MCF 10A (cell line): ENCODE data around the gene MLLT1. TPM values are rescaled to one million over a fixed set of nuclear protein-coding genes. Genes with fewer than 3 reads are reported as not detected.
"Not testable (repeated sequence)": the region's sequence is repeated elsewhere in the genome, so short reads cannot be mapped to it uniquely, and the experiment has no call there.

Experiments used
- BruUV-seq: library from RNA; stranded (reverse); fragments of 400-500 nt; replicated peaks from 2 replicates; lab custom pipeline; 2021; lab: Mats Ljungman, UMichigan
- CTCF ChIA-PET: fragments of 300-600 bp; sonication (Branson Sonifier 250); formaldehyde crosslinking; extraction: SDS; loops from one replicate; lab custom pipeline; 2021; ENCODE audit warnings: antibody characterized with exemption, inconsistent platforms; lab: Yijun Ruan, JAX
- POLR2A ChIA-PET: fragments of 300-600, 350-650 bp; sonication (Branson Sonifier 250); formaldehyde crosslinking; extraction: SDS; loops from one replicate; lab custom pipeline; 2020; ENCODE audit warnings: antibody characterized with exemption, inconsistent platforms; lab: Yijun Ruan, JAX
- DNase-seq: peaks from one replicate; pipeline ENCODE4 v3.0.0-alpha.2; 2018; ENCODE audit not compliant: unreplicated experiment
- H3K27ac Mint-ChIP-seq: one replicate; pipeline ENCODE4 v1.8.0; 2022; ENCODE audit warnings: mild to moderate bottlenecking, low read depth, mixed read lengths; ENCODE audit not compliant: unreplicated experiment
- H3K27me3 Mint-ChIP-seq: one replicate; pipeline ENCODE4 v1.8.0; 2022; ENCODE audit warnings: mixed read lengths; ENCODE audit not compliant: insufficient read depth, unreplicated experiment
- H3K36me3 Mint-ChIP-seq: one replicate; pipeline ENCODE4 v1.8.0; 2022; ENCODE audit warnings: mild to moderate bottlenecking, moderate library complexity, mixed read lengths; ENCODE audit not compliant: insufficient read depth, unreplicated experiment
- H3K4me1 Mint-ChIP-seq: one replicate; pipeline ENCODE4 v1.8.0; 2022; ENCODE audit warnings: mixed read lengths; ENCODE audit not compliant: insufficient read depth, unreplicated experiment
- H3K4me3 Mint-ChIP-seq: one replicate; pipeline ENCODE4 v1.8.0; 2022; ENCODE audit warnings: mild to moderate bottlenecking, moderate library complexity, mixed read lengths; ENCODE audit not compliant: unreplicated experiment
- H3K9me3 Mint-ChIP-seq: one replicate; pipeline ENCODE4 v1.8.0; 2022; ENCODE audit warnings: mixed read lengths; ENCODE audit not compliant: unreplicated experiment
- intact Hi-C: fragments of 100-400 bp; cut with micrococcal nuclease; formaldehyde crosslinking; loops from 2 replicates; pipeline ENCODE4 v1.14.1; 2022
- total RNA-seq: library from RNA; stranded (reverse); gene quantifications from 2 replicates; pipeline ENCODE4 v1.2.3, GENCODE V29; 2022
- TF ChIP-seq, protein P1 (sequence below): fragments of 200-600 bp; IDR thresholded peaks from one replicate; pipeline ENCODE4 v1.8.0; 2022; ENCODE audit warnings: antibody characterized with exemption, mild to moderate bottlenecking; ENCODE audit not compliant: unreplicated experiment

MLLT1 gene
- total RNA-seq, 1 experiment from 2014 or later: 59.0 TPM

DNA sequence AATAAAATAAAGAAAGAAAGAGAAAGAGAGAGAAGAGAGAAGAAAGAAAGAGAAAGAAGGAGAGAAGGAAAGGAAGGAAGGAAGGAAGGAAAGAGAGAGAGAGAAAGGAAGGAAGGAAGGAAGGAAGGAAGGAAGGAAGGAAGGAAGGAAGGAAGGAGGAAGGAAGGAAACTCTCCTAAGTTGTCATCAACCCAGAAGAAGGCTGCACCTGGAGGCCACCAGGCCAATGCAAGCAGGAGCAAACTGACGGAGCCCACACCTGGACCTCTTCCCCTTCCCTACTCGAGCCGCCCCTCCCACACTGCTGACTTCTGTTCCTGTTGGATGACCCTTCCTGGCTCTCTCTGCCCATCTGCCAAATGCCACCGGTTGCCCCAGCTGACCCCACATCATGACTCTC lies 45.0 kb upstream of the MLLT1 start:
- Mint-ChIP-seq H3K9me3 (no peaks in the 10 kb centered on the region), H3K36me3 (no peaks in the 10 kb centered on the region), H3K27me3 (peaks cover 61% of the 10 kb centered on the region), H3K27ac (no peak overlapping the region), H3K4me3 (no peak overlapping the region), H3K4me1 (no peaks in the 10 kb centered on the region)
- CTCF ChIA-PET: interaction anchor here (0.8 kb wide), 1 partner anchor 484 kb away, joined by 3 read pairs; no protein-coding TSS in a partner anchor
- TF ChIP-seq, protein P1, sequence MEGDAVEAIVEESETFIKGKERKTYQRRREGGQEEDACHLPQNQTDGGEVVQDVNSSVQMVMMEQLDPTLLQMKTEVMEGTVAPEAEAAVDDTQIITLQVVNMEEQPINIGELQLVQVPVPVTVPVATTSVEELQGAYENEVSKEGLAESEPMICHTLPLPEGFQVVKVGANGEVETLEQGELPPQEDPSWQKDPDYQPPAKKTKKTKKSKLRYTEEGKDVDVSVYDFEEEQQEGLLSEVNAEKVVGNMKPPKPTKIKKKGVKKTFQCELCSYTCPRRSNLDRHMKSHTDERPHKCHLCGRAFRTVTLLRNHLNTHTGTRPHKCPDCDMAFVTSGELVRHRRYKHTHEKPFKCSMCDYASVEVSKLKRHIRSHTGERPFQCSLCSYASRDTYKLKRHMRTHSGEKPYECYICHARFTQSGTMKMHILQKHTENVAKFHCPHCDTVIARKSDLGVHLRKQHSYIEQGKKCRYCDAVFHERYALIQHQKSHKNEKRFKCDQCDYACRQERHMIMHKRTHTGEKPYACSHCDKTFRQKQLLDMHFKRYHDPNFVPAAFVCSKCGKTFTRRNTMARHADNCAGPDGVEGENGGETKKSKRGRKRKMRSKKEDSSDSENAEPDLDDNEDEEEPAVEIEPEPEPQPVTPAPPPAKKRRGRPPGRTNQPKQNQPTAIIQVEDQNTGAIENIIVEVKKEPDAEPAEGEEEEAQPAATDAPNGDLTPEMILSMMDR: no peak
- no TSS peak for BruUV-seq
- intact Hi-C loops: no loop called here
- POLR2A ChIA-PET: no interaction called here
- no peak for DNase-seq

DNA sequence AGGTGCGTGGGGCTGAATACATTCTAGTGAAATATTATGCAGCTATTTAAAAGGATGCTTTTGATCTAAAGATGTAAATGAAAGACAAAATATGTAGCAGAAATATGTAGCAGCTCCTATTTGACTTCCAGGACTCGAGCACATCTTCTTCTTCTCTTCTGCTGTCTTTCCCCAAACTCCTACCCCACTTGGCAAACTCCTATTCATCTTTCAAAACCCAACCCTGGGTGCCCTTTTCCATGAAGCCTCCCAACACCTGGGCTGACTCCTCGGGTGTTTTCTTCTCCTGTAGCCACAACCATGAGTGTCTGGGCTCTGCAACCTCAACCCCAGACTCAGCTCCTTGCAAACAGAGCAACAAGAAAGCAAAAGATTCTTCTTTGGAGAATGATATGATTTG lies 42.5 kb upstream of the MLLT1 start:
- DNase-seq: no peak
- TF ChIP-seq, protein P1: no peak
- H3K4me3 Mint-ChIP-seq: no peak overlapping the region
- ChIA-PET CTCF (interaction anchor here (0.6 kb wide), 1 partner anchor 185 kb away, joined by 3 read pairs; no protein-coding TSS in a partner anchor), POLR2A (no interaction called here)
- H3K36me3 Mint-ChIP-seq: no peaks in the 10 kb centered on the region
- BruUV-seq: no TSS peak
- H3K27ac Mint-ChIP-seq: no peak overlapping the region
- H3K4me1 Mint-ChIP-seq: no peaks in the 10 kb centered on the region
- H3K27me3 Mint-ChIP-seq: peaks cover 60% of the 10 kb centered on the region
- no peaks in the 10 kb centered on the region for H3K9me3 Mint-ChIP-seq
- intact Hi-C loops: no loop called here

DNA sequence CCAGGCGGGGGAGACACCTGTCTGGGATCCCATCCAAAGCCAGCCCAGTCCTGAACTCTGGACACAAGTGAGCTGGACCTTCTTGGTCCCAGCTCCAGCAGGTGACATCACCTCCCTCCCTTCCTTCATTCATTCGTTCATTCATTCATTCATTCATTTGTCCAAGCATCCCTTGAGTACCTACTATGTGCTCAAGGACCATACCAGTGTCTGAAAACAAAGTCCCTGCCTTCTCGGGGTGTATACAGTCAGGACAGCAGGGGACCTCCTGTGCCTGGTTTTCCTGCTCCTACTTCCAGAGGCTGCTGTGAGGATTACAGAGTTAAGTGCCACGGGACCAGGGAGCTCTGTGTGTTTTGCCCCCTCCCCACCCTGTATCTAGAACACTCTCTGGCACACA lies 39.6 kb upstream of the MLLT1 start:
- Mint-ChIP-seq H3K27ac (no peak overlapping the region), H3K4me1 (no peaks in the 10 kb centered on the region), H3K36me3 (no peaks in the 10 kb centered on the region), H3K27me3 (peaks cover 32% of the 10 kb centered on the region), H3K4me3 (no peak overlapping the region), H3K9me3 (no peaks in the 10 kb centered on the region)
- CTCF ChIA-PET: no interaction called here
- no peak for DNase-seq
- POLR2A ChIA-PET: interaction anchor here (0.6 to 0.7 kb wide), 2 partner anchors 195 to 435 kb away, joined by 3 read pairs; no protein-coding TSS in a partner anchor
- intact Hi-C loops: no loop called here
- TF ChIP-seq, protein P1: no peak
- BruUV-seq: no TSS peak

DNA sequence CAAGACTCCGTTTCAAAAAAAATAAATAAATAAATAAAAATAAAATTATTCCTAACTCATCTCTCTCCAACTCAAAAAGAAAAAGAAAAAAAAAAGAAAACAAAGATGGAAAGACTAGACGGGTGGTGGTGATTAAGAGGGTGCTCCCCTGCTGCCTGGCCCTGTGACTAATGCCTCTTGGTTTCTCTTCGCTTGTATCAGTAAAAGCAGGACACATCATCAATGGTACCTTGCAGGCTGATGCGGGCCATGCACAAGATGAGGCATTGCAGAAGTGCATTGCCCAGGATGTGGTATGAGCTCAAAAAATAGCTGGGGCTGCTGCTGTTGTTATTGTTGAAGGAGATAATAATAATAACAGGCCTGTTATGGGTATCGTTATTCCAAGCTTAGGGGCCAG lies 39.0 kb upstream of the MLLT1 start:
- H3K27me3 Mint-ChIP-seq: peaks cover 26% of the 10 kb centered on the region
- peak; percentile 4 for DNase-seq
- BruUV-seq: no TSS peak
- no peaks in the 10 kb centered on the region for H3K36me3 Mint-ChIP-seq
- CTCF ChIA-PET: no interaction called here
- POLR2A ChIA-PET: no interaction called here
- TF ChIP-seq, protein P1: no peak
- H3K27ac Mint-ChIP-seq: no peak overlapping the region
- intact Hi-C loops: no loop called here
- H3K9me3 Mint-ChIP-seq: no peaks in the 10 kb centered on the region
- H3K4me3 Mint-ChIP-seq: no peak overlapping the region
- no peaks in the 10 kb centered on the region for H3K4me1 Mint-ChIP-seq

DNA sequence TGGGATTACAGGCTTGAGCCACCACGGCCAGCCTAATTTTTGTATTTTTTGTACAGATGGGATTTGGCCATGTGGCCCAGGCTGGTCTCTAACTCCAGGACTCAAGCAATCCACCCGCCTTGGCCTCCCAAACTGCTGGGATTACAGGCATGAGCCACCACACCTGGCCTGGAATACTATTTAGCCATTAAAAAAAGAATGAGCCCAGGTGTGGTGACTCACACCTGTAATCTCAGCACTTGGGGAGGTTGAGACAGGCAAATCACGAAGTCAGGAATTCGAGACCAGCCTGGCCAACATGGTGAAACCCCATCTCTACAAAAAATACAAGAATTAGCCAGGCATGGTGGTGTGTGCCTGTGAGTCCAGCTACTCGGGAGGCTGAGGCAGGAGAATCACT lies 35.9 kb upstream of the MLLT1 start:
- H3K9me3 Mint-ChIP-seq: not testable (repeated sequence)

More for the DNA sequence above, 35.9 kb upstream of the MLLT1 start:
- intact Hi-C loops, BruUV-seq, DNase-seq, H3K27ac Mint-ChIP-seq, POLR2A ChIA-PET, H3K36me3 Mint-ChIP-seq, H3K4me3 Mint-ChIP-seq, CTCF ChIA-PET, H3K4me1 Mint-ChIP-seq: not testable (repeated sequence)
- H3K27me3 Mint-ChIP-seq: peaks cover 22% of the 10 kb centered on the region
